PC-3 (cell line): ENCODE measurements around the gene FIBIN. TPM values are rescaled to one million over a fixed set of nuclear protein-coding genes. Genes with fewer than 3 reads are reported as not detected.

Experiments
- ATAC-seq: fragments of 200-7000 bp; cut with Tn5 transposase; 2 replicates; pipeline ENCODE4 v1.9.1; 2020; ENCODE audit warnings: mild to moderate bottlenecking, moderate library complexity
- BruUV-seq: library from RNA; stranded (reverse); fragments of 400-500 nt; replicated peaks from 2 replicates; lab custom pipeline; 2021; lab: Mats Ljungman, UMichigan
- CTCF ChIA-PET: fragments of 300-600 bp; sonication (Branson Sonifier 250); formaldehyde crosslinking; loops from one replicate; lab custom pipeline; 2022; ENCODE audit warnings: antibody characterized with exemption; lab: Charles Lee
- POLR2A ChIA-PET: fragments of 300-600 bp; sonication (Branson Sonifier 250); formaldehyde crosslinking; loops from one replicate; lab custom pipeline; 2022; ENCODE audit warnings: antibody characterized with exemption; ENCODE audit not compliant: unreplicated experiment; lab: Charles Lee
- DNase-seq: peaks from one replicate; pipeline ENCODE4 v3.0.0-alpha.2; 2015
- H2AFZ ChIP-seq: fragments of 300-600 bp; sonication (generic); 2 replicates; pipeline ENCODE4 v1.6.0; 2016; ENCODE audit warnings: antibody characterized with exemption, low read length
- H3F3A ChIP-seq: fragments of 300-600 bp; sonication (generic); one replicate; pipeline ENCODE4 v1.6.0; 2017; ENCODE audit warnings: antibody characterized with exemption, low read length, control low read depth, mild to moderate bottlenecking; ENCODE audit not compliant: unreplicated experiment
- H3K27ac ChIP-seq: fragments of 300-600 bp; sonication (generic); 2 replicates; pipeline ENCODE4 v1.5.1; 2016; ENCODE audit warnings: mild to moderate bottlenecking, low read length
- H3K27me3 ChIP-seq: fragments of 300-600 bp; sonication (generic); 2 replicates; pipeline ENCODE4 v1.6.1; 2016; ENCODE audit warnings: low read length, mixed read lengths
- H3K36me3 ChIP-seq: fragments of 300-600 bp; sonication (generic); 2 replicates; pipeline ENCODE4 v1.6.1; 2016; ENCODE audit warnings: low read depth, mixed run types, low read length, mixed read lengths
- H3K4me1 ChIP-seq: fragments of 300-600 bp; sonication (generic); 2 replicates; pipeline ENCODE4 v1.5.1; 2016; ENCODE audit warnings: low read length; ENCODE audit not compliant: insufficient read depth
- H3K4me2 ChIP-seq: fragments of 300-600 bp; sonication (generic); 2 replicates; pipeline ENCODE4 v1.6.0; 2016; ENCODE audit warnings: low read length
- H3K4me3 ChIP-seq: fragments of 300-600 bp; sonication (generic); 2 replicates; pipeline ENCODE4 v1.5.1; 2016; ENCODE audit warnings: mild to moderate bottlenecking, low read length, mixed read lengths
- H3K79me2 ChIP-seq: fragments of 300-600 bp; sonication (generic); 2 replicates; pipeline ENCODE4 v1.6.1; 2017; ENCODE audit warnings: low read length, mixed read lengths
- H3K9ac ChIP-seq: fragments of 300-600 bp; sonication (generic); 2 replicates; pipeline ENCODE4 v1.6.0; 2016; ENCODE audit warnings: mild to moderate bottlenecking, low read length
- H3K9me2 ChIP-seq: fragments of 300-600 bp; sonication (generic); replicated peaks from 2 replicates; pipeline ENCODE4 v1.6.1; 2016; ENCODE audit warnings: mixed run types, low read length, mixed read lengths
- H3K9me3 ChIP-seq: fragments of 300-600 bp; sonication (generic); 2 replicates; pipeline ENCODE4 v1.6.1; 2016; ENCODE audit warnings: low read length, mixed read lengths
- H4K20me1 ChIP-seq: fragments of 300-600 bp; sonication (generic); 2 replicates; pipeline ENCODE4 v1.6.1; 2016; ENCODE audit warnings: low read length, mixed read lengths
- CTCF ChIP-seq: fragments of 300-600 bp; sonication (generic); conservative IDR thresholded peaks from 2 replicates; pipeline ENCODE4 v1.5.1; 2017; ENCODE audit warnings: antibody characterized with exemption, low read depth, mild to moderate bottlenecking, low read length
- EZH2 ChIP-seq: fragments of 300-600 bp; sonication (generic); IDR thresholded peaks from one replicate; pipeline ENCODE4 v1.6.1; 2017; ENCODE audit warnings: antibody characterized with exemption, mild to moderate bottlenecking, low read length; ENCODE audit not compliant: unreplicated experiment
- EZH2phosphoT487 ChIP-seq: fragments of 300-600 bp; sonication (generic); IDR thresholded peaks from 2 replicates; pipeline ENCODE4 v1.6.1; 2018; ENCODE audit warnings: mild to moderate bottlenecking, antibody characterized with exemption, low read length, borderline replicate concordance
- intact Hi-C: fragments of 100-400 bp; cut with micrococcal nuclease; formaldehyde crosslinking; loops from 2 replicates; pipeline ENCODE4 v1.9.0; 2023
- total RNA-seq: library from RNA; depleted of rRNA; stranded (reverse); fragments of >200 nt; gene quantifications from 2 replicates; pipeline ENCODE4 v1.2.3, GENCODE V29; 2014

The FIBIN gene
- total RNA-seq, 1 experiment from 2014 or later = not detected

GRCh38 chr11:26985470-26985869, 8.4 kb upstream of the FIBIN start:
- no peaks in the 10 kb centered on the region for H3K27me3 ChIP-seq
- TF ChIP-seq CTCF (no peak), EZH2phosphoT487 (no peak), EZH2 (no peak)
- intact Hi-C loops = no loop called here
- no TSS peak for BruUV-seq
- no peak overlapping the region for H2AFZ ChIP-seq
- no peak for DNase-seq
- H4K20me1 ChIP-seq = no peaks in the 10 kb centered on the region
- H3K9ac ChIP-seq = no peak overlapping the region
- H3K4me2 ChIP-seq = no peak overlapping the region
- H3K79me2 ChIP-seq = no peaks in the 10 kb centered on the region
- no peaks in the 10 kb centered on the region for H3K4me1 ChIP-seq
- ChIA-PET POLR2A (no interaction called here), CTCF (no interaction called here)
- no peaks in the 10 kb centered on the region for H3K9me2 ChIP-seq
- H3K36me3 ChIP-seq = no peaks in the 10 kb centered on the region
- H3K27ac ChIP-seq = no peak overlapping the region
- no peaks in the 10 kb centered on the region for H3K9me3 ChIP-seq
- no peaks in the 10 kb centered on the region for H3F3A ChIP-seq
- ATAC-seq = no peak
- no peak overlapping the region for H3K4me3 ChIP-seq

GRCh38 chr11:26985943-26986342, 8.0 kb upstream of the FIBIN start:
- POLR2A ChIA-PET = no interaction called here
- no peak overlapping the region for H3K4me3 ChIP-seq
- intact Hi-C loops = no loop called here
- H3K79me2 ChIP-seq = no peaks in the 10 kb centered on the region
- BruUV-seq = no TSS peak
- H4K20me1 ChIP-seq = no peaks in the 10 kb centered on the region
- H3K9ac ChIP-seq = no peak overlapping the region
- no peaks in the 10 kb centered on the region for H3K27me3 ChIP-seq
- CTCF ChIA-PET = no interaction called here
- TF ChIP-seq EZH2 = no peak
- no peak for TF ChIP-seq CTCF
- no peak for TF ChIP-seq EZH2phosphoT487
- ATAC-seq (no peak), DNase-seq (no peak)
- no peaks in the 10 kb centered on the region for H3K36me3 ChIP-seq
- H2AFZ ChIP-seq = no peak overlapping the region
- no peaks in the 10 kb centered on the region for H3K9me3 ChIP-seq
- no peaks in the 10 kb centered on the region for H3K9me2 ChIP-seq
- no peak overlapping the region for H3K4me2 ChIP-seq
- no peaks in the 10 kb centered on the region for H3K4me1 ChIP-seq
- no peak overlapping the region for H3K27ac ChIP-seq
- no peaks in the 10 kb centered on the region for H3F3A ChIP-seq

GRCh38 chr11:26987272-26987671, 6.6 kb upstream of the FIBIN start:
- CTCF ChIA-PET = no interaction called here
- Histone ChIP-seq H3K27ac (no peak overlapping the region), H3K79me2 (no peaks in the 10 kb centered on the region), H3K9me3 (no peaks in the 10 kb centered on the region), H3K36me3 (no peaks in the 10 kb centered on the region), H2AFZ (no peak overlapping the region), H3F3A (no peaks in the 10 kb centered on the region), H3K9me2 (no peaks in the 10 kb centered on the region), H4K20me1 (no peaks in the 10 kb centered on the region), H3K9ac (no peak overlapping the region), H3K4me3 (no peak overlapping the region), H3K4me2 (no peak overlapping the region), H3K27me3 (no peaks in the 10 kb centered on the region), H3K4me1 (no peaks in the 10 kb centered on the region)
- no peak for TF ChIP-seq CTCF
- TF ChIP-seq EZH2 = no peak
- no peak for TF ChIP-seq EZH2phosphoT487
- no peak for ATAC-seq
- no peak for DNase-seq
- no TSS peak for BruUV-seq
- POLR2A ChIA-PET = no interaction called here
- intact Hi-C loops = no loop called here
